Endothelial cell of umbilical vein (primary cell): ENCODE data around the gene NXNL2. TPM values are rescaled to one million over a fixed set of nuclear protein-coding genes. Genes with fewer than 3 reads are reported as not detected.

Experiments
- BruUV-seq: library from RNA; stranded (reverse); fragments of 400-500 nt; replicated peaks from 2 replicates; lab custom pipeline; 2021; lab: Mats Ljungman, UMichigan
- CTCF ChIA-PET: fragments of 300-600, 350-600 bp; sonication (Branson Sonifier 250); formaldehyde crosslinking; loops from one replicate; lab custom pipeline; 2021; ENCODE audit warnings: antibody characterized with exemption, inconsistent platforms; lab: Charles Lee
- POLR2A ChIA-PET: fragments of 300-600, 350-600 bp; sonication (Branson Sonifier 250); formaldehyde crosslinking; loops from one replicate; lab custom pipeline; 2021; ENCODE audit warnings: antibody characterized with exemption, inconsistent platforms; lab: Charles Lee
- DNase-seq: peaks from one replicate; pipeline ENCODE4 v3.0.0-alpha.2; 2011; ENCODE audit warnings: low read depth, low spot score
- FAIRE-seq: peaks from 2 replicates; lab custom pipeline; 2011; peaks lifted over from hg19 to GRCh38; lab: Jason Lieb, UNC
- H2AFZ ChIP-seq: 2 replicates; pipeline ENCODE4 v1.6.0; 2012; ENCODE audit warnings: low read depth, low read length, control low read depth, inconsistent platforms
- H3K27ac ChIP-seq: 2 replicates; pipeline ENCODE4 v1.5.1; 2011; ENCODE audit warnings: low read depth, mild to moderate bottlenecking, control low read depth, low read length, moderate library complexity; ENCODE audit not compliant: insufficient read depth
- H3K27me3 ChIP-seq, 2 experiments: 2 replicates each; pipeline versions ENCODE4 v1.6.0 to v1.6.1; 2011; ENCODE audit warnings: low read length in 2 of 2, mixed read lengths in 1 of 2; ENCODE audit not compliant: control insufficient read depth in 2 of 2, insufficient read depth in 2 of 2
- H3K36me3 ChIP-seq, 2 experiments: 2 replicates in 1 of 2; 3 replicates in 1 of 2; pipeline ENCODE4 v1.5.1; 2011; ENCODE audit warnings: low read length in 2 of 2, mild to moderate bottlenecking in 1 of 2, moderate library complexity in 1 of 2; ENCODE audit not compliant: control insufficient read depth in 2 of 2, insufficient read depth in 2 of 2; ENCODE audit errors: extremely low read depth in 1 of 2
- H3K4me1 ChIP-seq: 3 replicates; pipeline ENCODE4 v1.5.1; 2011; ENCODE audit warnings: mild to moderate bottlenecking, low read length; ENCODE audit not compliant: control insufficient read depth, insufficient read depth; ENCODE audit errors: extremely low read depth
- H3K4me2 ChIP-seq: 2 replicates; pipeline ENCODE4 v1.6.1; 2011; ENCODE audit warnings: low read length, control low read depth, mixed read lengths; ENCODE audit not compliant: insufficient read depth
- H3K4me3 ChIP-seq, 3 experiments: fragments of 200-600 bp in 1 of 3; sonication (generic), shearing (Covaris generic) in 1 of 3; replicated peaks in 1 of 3; 2 replicates each; pipeline ENCODE4 v1.5.1; 2011 to 2016; ENCODE audit warnings: control low read depth in 3 of 3, low read length in 3 of 3, mild to moderate bottlenecking in 2 of 3, inconsistent platforms in 1 of 3, low read depth in 1 of 3, moderate library complexity in 1 of 3; ENCODE audit not compliant: insufficient read depth in 1 of 3
- H3K79me2 ChIP-seq: 2 replicates; pipeline ENCODE4 v1.6.0; 2012; ENCODE audit warnings: low read length, inconsistent platforms; ENCODE audit not compliant: control insufficient read depth, insufficient read depth
- H3K9ac ChIP-seq: replicated peaks from 2 replicates; pipeline ENCODE3; 2011; ENCODE audit warnings: low read length, control low read depth; ENCODE audit not compliant: insufficient read depth; ENCODE audit errors: extremely low read depth
- H3K9me1 ChIP-seq: replicated peaks from 3 replicates; pipeline ENCODE4 v1.6.0; 2011; ENCODE audit warnings: mild to moderate bottlenecking, low read length; ENCODE audit not compliant: control insufficient read depth, insufficient read depth; ENCODE audit errors: extremely low read depth
- H3K9me3 ChIP-seq: replicated peaks from 2 replicates; pipeline ENCODE4 v1.5.1; 2012; ENCODE audit warnings: low read length, inconsistent platforms; ENCODE audit not compliant: control insufficient read depth, insufficient read depth
- H4K20me1 ChIP-seq: replicated peaks from 2 replicates; pipeline ENCODE3; 2011; ENCODE audit warnings: mild to moderate bottlenecking, low read length; ENCODE audit not compliant: control insufficient read depth, insufficient read depth; ENCODE audit errors: extremely low read depth
- EZH2 ChIP-seq: IDR thresholded peaks from 2 replicates; pipeline ENCODE4 v1.6.1; 2012; ENCODE audit warnings: borderline replicate concordance, low read depth, mild to moderate bottlenecking, moderate library complexity, low read length, inconsistent platforms; ENCODE audit not compliant: severe bottlenecking
- FOS ChIP-seq: IDR thresholded peaks from 2 replicates; pipeline ENCODE4 v1.6.1; 2011; ENCODE audit warnings: mild to moderate bottlenecking, low read length, moderate library complexity, borderline replicate concordance; ENCODE audit not compliant: insufficient read depth
- GATA2 ChIP-seq: IDR thresholded peaks from 2 replicates; pipeline ENCODE4 v1.7.0; 2011; ENCODE audit warnings: low read depth, mild to moderate bottlenecking, moderate library complexity, mixed read lengths, low read length; ENCODE audit not compliant: insufficient read length, insufficient read depth
- JUN ChIP-seq: IDR thresholded peaks from 2 replicates; pipeline ENCODE4 v1.6.1; 2011; ENCODE audit warnings: borderline replicate concordance, low read depth; ENCODE audit not compliant: insufficient read length, insufficient read depth
- MYC ChIP-seq: IDR thresholded peaks from one replicate; pipeline ENCODE4 v1.6.1; 2011; ENCODE audit warnings: mild to moderate bottlenecking, low read depth, low read length
- POLR2A ChIP-seq: IDR thresholded peaks from 2 replicates; pipeline ENCODE4 v1.6.1; 2012; ENCODE audit warnings: low read depth, mild to moderate bottlenecking, control low read depth, low read length
- POLR2AphosphoS5 ChIP-seq: IDR thresholded peaks from 2 replicates; pipeline ENCODE4 v1.6.1; 2012; ENCODE audit warnings: low read depth, mild to moderate bottlenecking, control low read depth, low read length, moderate library complexity; ENCODE audit not compliant: insufficient read depth
- dilution Hi-C: fragments of 300-500 bp; cut with MboI; formaldehyde crosslinking; loops from one replicate; pipeline ENCODE4 v1.15.0; 2019; ENCODE audit warnings: low sequenced_read_pairs; ENCODE audit not compliant: extremely low pct_ligation_motif_present
- intact Hi-C: fragments of 100-400 bp; cut with micrococcal nuclease; formaldehyde crosslinking; loops from one replicate; pipeline ENCODE4 v1.10.0; 2022
- polyA plus RNA-seq, 4 experiments: library from polyadenylated mRNA; depleted of rRNA in 3 of 4; stranded (reverse) in 3 of 4; unstranded in 1 of 4; fragments of >200 nt; gene quantifications; 2 replicates each; pipeline versions ENCODE4 v1.2.1 to v1.2.3, GENCODE V29; 2011 to 2012; ENCODE audit warnings: missing spikeins in 1 of 4
- total RNA-seq: library from RNA; stranded (reverse); gene quantifications from 2 replicates; pipeline ENCODE4 v1.2.3, GENCODE V29; 2021
- TF ChIP-seq, protein P1 (sequence below): IDR thresholded peaks from 2 replicates; pipeline ENCODE4 v1.6.1; 2011; ENCODE audit not compliant: insufficient read depth, insufficient read length
- TF ChIP-seq, protein P2 (sequence below), 2 donors: IDR thresholded peaks; 1 replicate in 1 of 2; 2 replicates in 1 of 2; pipeline ENCODE4 v1.5.1; 2011; ENCODE audit warnings: low read length in 2 of 2, mild to moderate bottlenecking in 2 of 2, moderate library complexity in 2 of 2, control low read depth in 1 of 2, inconsistent platforms in 1 of 2, low read depth in 1 of 2; ENCODE audit not compliant: insufficient read depth in 1 of 2; ENCODE audit errors: extremely low read depth in 1 of 2

Gene NXNL2
- total and polyA plus RNA-seq, 2 donors (not counting 3 experiments of a cell fraction or from before 2014, with no cell fraction given) = 0.14 TPM; not detected in 1

DNA sequence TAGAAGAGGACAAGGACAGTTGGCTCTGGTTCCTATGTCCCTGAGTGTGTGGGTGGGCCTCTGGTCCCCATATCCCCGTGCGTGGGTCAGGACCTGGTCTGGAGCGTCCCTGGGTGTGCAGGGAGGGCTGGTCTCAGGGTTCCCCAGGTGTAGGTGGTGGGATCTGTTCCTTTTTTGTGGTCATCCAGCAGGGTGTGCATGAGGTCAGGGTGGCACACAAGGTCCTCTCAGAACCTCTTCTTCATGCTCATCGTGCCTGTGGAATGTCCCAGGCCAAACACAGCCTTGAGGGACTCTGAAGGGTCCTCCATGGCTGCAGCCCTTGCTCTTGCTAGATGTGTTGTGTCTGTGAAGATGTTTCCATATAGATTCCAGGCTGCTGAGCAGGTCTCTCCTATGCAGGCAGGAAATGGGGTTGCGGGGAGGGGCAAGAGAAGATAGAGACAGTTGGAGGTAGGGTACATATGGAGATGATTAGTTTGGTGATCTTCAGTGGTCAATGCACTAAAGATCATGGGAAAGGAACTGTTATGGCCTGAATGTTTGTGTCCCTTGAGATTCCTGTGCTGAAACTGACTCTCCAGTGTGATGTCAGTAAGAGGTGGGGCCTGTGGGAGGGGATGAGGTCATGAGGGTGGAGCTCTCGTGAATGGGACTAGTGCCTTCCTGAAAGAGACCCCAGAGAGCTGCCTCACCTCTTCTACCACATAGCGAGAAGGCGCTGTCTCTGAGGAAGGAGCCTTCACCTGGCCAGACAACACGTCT lies 53.1 kb downstream of the NXNL2 start:
- peaks cover 13% of the 10 kb centered on the region for H3K4me1 ChIP-seq
- H4K20me1 ChIP-seq = no peaks in the 10 kb centered on the region
- no peak overlapping the region for H3K4me3 ChIP-seq
- H3K9ac ChIP-seq = no peak overlapping the region
- ChIA-PET CTCF (interaction anchor here (1.3 kb wide), 1 partner anchor 413 kb away, joined by 4 read pairs; no protein-coding TSS in a partner anchor), POLR2A (no interaction called here)
- H3K27me3 ChIP-seq = no peaks in the 10 kb centered on the region
- H3K9me3 ChIP-seq = no peaks in the 10 kb centered on the region
- dilution Hi-C loops (no loop called here), intact Hi-C loops (no loop called here)
- FAIRE-seq = no peak
- BruUV-seq = no TSS peak
- no peak overlapping the region for H3K27ac ChIP-seq
- TF ChIP-seq GATA2 (no peak), JUN (no peak), POLR2A (no peak), EZH2 (no peak), POLR2AphosphoS5 (no peak), MYC (no peak), FOS (no peak)
- TF ChIP-seq, protein P1, sequence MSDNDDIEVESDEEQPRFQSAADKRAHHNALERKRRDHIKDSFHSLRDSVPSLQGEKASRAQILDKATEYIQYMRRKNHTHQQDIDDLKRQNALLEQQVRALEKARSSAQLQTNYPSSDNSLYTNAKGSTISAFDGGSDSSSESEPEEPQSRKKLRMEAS = no peak
- TF ChIP-seq, protein P2, sequence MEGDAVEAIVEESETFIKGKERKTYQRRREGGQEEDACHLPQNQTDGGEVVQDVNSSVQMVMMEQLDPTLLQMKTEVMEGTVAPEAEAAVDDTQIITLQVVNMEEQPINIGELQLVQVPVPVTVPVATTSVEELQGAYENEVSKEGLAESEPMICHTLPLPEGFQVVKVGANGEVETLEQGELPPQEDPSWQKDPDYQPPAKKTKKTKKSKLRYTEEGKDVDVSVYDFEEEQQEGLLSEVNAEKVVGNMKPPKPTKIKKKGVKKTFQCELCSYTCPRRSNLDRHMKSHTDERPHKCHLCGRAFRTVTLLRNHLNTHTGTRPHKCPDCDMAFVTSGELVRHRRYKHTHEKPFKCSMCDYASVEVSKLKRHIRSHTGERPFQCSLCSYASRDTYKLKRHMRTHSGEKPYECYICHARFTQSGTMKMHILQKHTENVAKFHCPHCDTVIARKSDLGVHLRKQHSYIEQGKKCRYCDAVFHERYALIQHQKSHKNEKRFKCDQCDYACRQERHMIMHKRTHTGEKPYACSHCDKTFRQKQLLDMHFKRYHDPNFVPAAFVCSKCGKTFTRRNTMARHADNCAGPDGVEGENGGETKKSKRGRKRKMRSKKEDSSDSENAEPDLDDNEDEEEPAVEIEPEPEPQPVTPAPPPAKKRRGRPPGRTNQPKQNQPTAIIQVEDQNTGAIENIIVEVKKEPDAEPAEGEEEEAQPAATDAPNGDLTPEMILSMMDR (IDR thresholded peaks at IDR 0.05; ENCODE audit: extremely low read depth in 1 of 2, insufficient read depth in 1 of 2, low read depth in 1 of 2, low read length in 2 of 2) = no peak
- no peak overlapping the region for H3K4me2 ChIP-seq
- H3K79me2 ChIP-seq = no peaks in the 10 kb centered on the region
- H3K36me3 ChIP-seq = no peaks in the 10 kb centered on the region
- H3K9me1 ChIP-seq = no peaks in the 10 kb centered on the region
- no peak for DNase-seq
- no peak overlapping the region for H2AFZ ChIP-seq
